Measurements from ENCODE around the gene ATG9B. TPM values are rescaled to one million over a fixed set of nuclear protein-coding genes. Genes with fewer than 3 reads are reported as not detected.

The ATG9B gene
- 10 to 100 TPM in 1 of 2 experiments, 1 to 10 TPM in 1; 6.9 to 10.0 TPM for total RNA-seq

GRCh38 chr7:151024435-151025056, at the start of gene ATG9B:
TSS of gene ATG9B (minus strand) at chr7:151024494. CDS start at chr7:151024423, 71 bp downstream.
- CTCF ChIA-PET, result interaction anchor here (0.6 to 1.5 kb wide), 4 partner anchors 11 to 237 kb away, joined by 3 to 4 read pairs (median 4); partner anchors contain the start of gene FASTK
- no peak within 1 kb of the TSS for H3K27ac Mint-ChIP-seq
- intact Hi-C loops (cut with DNase I, micrococcal nuclease), result loop anchor here in 1 of 2 experiments (5.0 kb wide), 1 partner anchor 608 kb away; no protein-coding TSS in a partner anchor

GRCh38 chr7:151073990-151074389, 49.7 kb upstream of the ATG9B start:
- ATAC-seq (no peak), DNase-seq (no peak)
- no peaks in the 10 kb centered on the region for H3K27me3 Mint-ChIP-seq
- no peak overlapping the region for H3K27ac Mint-ChIP-seq
- ChIA-PET CTCF (interaction anchor here (0.7 kb wide), 1 partner anchor 111 kb away, joined by 3 read pairs; no protein-coding TSS in a partner anchor), POLR2A (interaction anchor here (0.6 kb wide), 1 partner anchor 52 kb away, joined by 3 read pairs; no protein-coding TSS in a partner anchor)
- peaks cover 10% of the 10 kb centered on the region for H3K4me1 Mint-ChIP-seq
- intact Hi-C loops (cut with DNase I, micrococcal nuclease), result no loop called here
- no peak overlapping the region for H3K4me3 Mint-ChIP-seq
- no peaks in the 10 kb centered on the region for H3K9me3 Mint-ChIP-seq (ENCODE audit: low read depth)
- H3K36me3 Mint-ChIP-seq (ENCODE audit: low read depth), result peaks cover 25% of the 10 kb centered on the region

More at GRCh38 chr7:151024435-151025056, at the start of gene ATG9B:
- Mint-ChIP-seq H3K9me3 (ENCODE audit: low read depth) (no peaks in the 10 kb centered on the region), H3K4me3 (no peak within 1 kb of the TSS), H3K36me3 (ENCODE audit: low read depth) (peaks cover 4% of the 10 kb centered on the region), H3K4me1 (peaks cover 19% of the 10 kb centered on the region), H3K27me3 (peaks cover 8% of the 10 kb centered on the region)
- ATAC-seq (no peak), DNase-seq (peak; percentile 33)
- POLR2A ChIA-PET, result no interaction called here

- intact Hi-C loops (cut with DNase I, micrococcal nuclease), result no loop called here
- Mint-ChIP-seq H3K27ac (no peak overlapping the region), H3K27me3 (no peaks in the 10 kb centered on the region), H3K36me3 (ENCODE audit: low read depth) (peaks cover 21% of the 10 kb centered on the region), H3K4me1 (no peaks in the 10 kb centered on the region), H3K9me3 (ENCODE audit: low read depth) (no peaks in the 10 kb centered on the region), H3K4me3 (no peak overlapping the region)
- no peak for DNase-seq
- POLR2A ChIA-PET, result interaction anchor here (0.5 kb wide), 1 partner anchor 451 kb away, joined by 10 read pairs; no protein-coding TSS in a partner anchor
- ATAC-seq, result no peak
- CTCF ChIA-PET, result no interaction called here
Observed at GRCh38 chr7:151071032-151071866, 47.0 kb upstream of the ATG9B start.

DNA sequence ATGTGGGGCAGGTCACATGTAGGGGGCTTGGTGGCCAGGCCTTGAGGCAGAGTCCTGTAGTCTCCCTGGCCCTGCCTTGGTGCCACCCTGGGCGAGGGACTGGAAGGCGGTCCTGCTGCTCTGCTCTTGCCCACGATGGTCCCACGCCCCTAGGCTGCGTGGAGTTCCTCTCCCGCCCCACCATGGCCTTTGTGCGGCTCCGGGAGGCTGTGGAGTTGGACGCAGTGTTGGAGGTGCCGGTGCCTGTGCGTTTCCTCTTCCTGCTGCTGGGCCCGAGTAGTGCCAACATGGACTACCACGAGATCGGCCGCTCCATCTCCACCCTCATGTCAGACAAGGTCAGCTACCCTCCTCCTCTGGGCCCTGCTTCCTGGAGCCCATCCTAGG, 46.3 kb upstream of the ATG9B start:
- Mint-ChIP-seq H3K27ac (no peak overlapping the region), H3K36me3 (ENCODE audit: low read depth) (peaks cover 22% of the 10 kb centered on the region), H3K4me1 (no peaks in the 10 kb centered on the region), H3K27me3 (no peaks in the 10 kb centered on the region), H3K9me3 (ENCODE audit: low read depth) (no peaks in the 10 kb centered on the region), H3K4me3 (no peak overlapping the region)
- DNase-seq, result no peak
- ATAC-seq, result no peak
- ChIA-PET CTCF (no interaction called here), POLR2A (no interaction called here)
- intact Hi-C loops (cut with DNase I, micrococcal nuclease), result no loop called here

- no peaks in the 10 kb centered on the region for H3K4me1 Mint-ChIP-seq
- ChIA-PET POLR2A (no interaction called here), CTCF (no interaction called here)
- DNase-seq (no peak), ATAC-seq (no peak)
- H3K4me3 Mint-ChIP-seq, result no peak overlapping the region
- H3K36me3 Mint-ChIP-seq (ENCODE audit: low read depth), result peaks cover 22% of the 10 kb centered on the region
- intact Hi-C loops (cut with DNase I, micrococcal nuclease), result no loop called here
- H3K27me3 Mint-ChIP-seq, result no peaks in the 10 kb centered on the region
- H3K9me3 Mint-ChIP-seq (ENCODE audit: low read depth), result no peaks in the 10 kb centered on the region
- H3K27ac Mint-ChIP-seq, result no peak overlapping the region
Observed at GRCh38 chr7:151069841-151070573, 45.7 kb upstream of the ATG9B start.

- peaks cover 24% of the 10 kb centered on the region for H3K36me3 Mint-ChIP-seq (ENCODE audit: low read depth)
- H3K9me3 Mint-ChIP-seq (ENCODE audit: low read depth), result no peaks in the 10 kb centered on the region
- H3K4me3 Mint-ChIP-seq, result no peak overlapping the region
- H3K27ac Mint-ChIP-seq, result no peak overlapping the region
- no peaks in the 10 kb centered on the region for H3K27me3 Mint-ChIP-seq
- DNase-seq, result no peak
- ChIA-PET CTCF (interaction anchor here (0.6 to 1.7 kb wide), 3 partner anchors 24 to 124 kb away, joined by 3 to 4 read pairs (median 4); no protein-coding TSS in a partner anchor), POLR2A (no interaction called here)
- no peaks in the 10 kb centered on the region for H3K4me1 Mint-ChIP-seq
- intact Hi-C loops (cut with DNase I, micrococcal nuclease), result no loop called here
- ATAC-seq, result no peak
Observed at GRCh38 chr7:151068069-151068773, 43.9 kb upstream of the ATG9B start.

DNA sequence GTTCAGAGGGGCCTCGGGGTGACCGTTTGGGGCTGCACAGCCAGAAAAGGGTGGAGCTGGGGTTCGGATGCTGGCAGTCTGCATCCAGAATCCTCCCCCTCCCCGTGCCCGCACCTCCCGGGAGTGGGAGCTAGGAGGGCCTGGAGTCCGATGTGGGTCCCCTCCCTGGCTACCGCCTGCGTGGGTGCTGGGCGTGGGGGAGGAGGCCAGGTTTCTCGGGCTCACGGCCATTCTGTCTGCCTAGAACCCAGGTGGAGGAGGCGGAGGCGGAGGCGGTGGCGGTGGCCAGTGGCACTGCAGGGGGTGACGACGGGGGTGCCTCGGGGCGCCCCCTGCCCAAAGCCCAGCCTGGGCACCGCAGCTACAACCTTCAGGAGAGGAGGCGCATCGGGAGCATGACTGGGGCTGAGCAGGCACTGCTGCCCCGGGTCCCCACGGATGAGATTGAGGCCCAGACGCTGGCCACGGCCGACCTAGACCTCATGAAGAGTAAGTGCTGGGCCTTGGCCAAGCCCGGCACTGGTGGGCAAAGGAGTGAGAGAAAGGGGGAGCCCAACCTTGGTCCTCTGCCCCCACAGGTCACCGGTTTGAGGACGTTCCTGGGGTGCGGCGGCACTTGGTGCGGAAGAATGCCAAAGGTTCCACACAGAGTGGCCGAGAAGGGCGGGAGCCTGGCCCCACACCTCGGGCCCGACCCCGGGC, 42.1 kb upstream of the ATG9B start:
- intact Hi-C loops (cut with DNase I, micrococcal nuclease), result no loop called here
- peaks cover 5% of the 10 kb centered on the region for H3K4me1 Mint-ChIP-seq

GRCh38 chr7:151065516-151065915, 41.2 kb upstream of the ATG9B start:
- POLR2A ChIA-PET, result interaction anchor here (0.6 kb wide), 1 partner anchor 15 kb away, joined by 3 read pairs; no protein-coding TSS in a partner anchor
- DNase-seq (no peak), ATAC-seq (no peak)
- Mint-ChIP-seq H3K9me3 (ENCODE audit: low read depth) (no peaks in the 10 kb centered on the region), H3K36me3 (ENCODE audit: low read depth) (peaks cover 18% of the 10 kb centered on the region), H3K27me3 (no peaks in the 10 kb centered on the region), H3K4me3 (no peak overlapping the region), H3K27ac (no peak overlapping the region), H3K4me1 (peaks cover 12% of the 10 kb centered on the region)
- intact Hi-C loops (cut with DNase I, micrococcal nuclease), result no loop called here
- CTCF ChIA-PET, result interaction anchor here (1.5 kb wide), 1 partner anchor 45 kb away, joined by 3 read pairs; no protein-coding TSS in a partner anchor

More for the DNA sequence above, 42.1 kb upstream of the ATG9B start:
- ChIA-PET CTCF (interaction anchor here (1.5 kb wide), 1 partner anchor 45 kb away, joined by 3 read pairs; no protein-coding TSS in a partner anchor), POLR2A (no interaction called here)
- peaks cover 21% of the 10 kb centered on the region for H3K36me3 Mint-ChIP-seq (ENCODE audit: low read depth)
- no peaks in the 10 kb centered on the region for H3K27me3 Mint-ChIP-seq
- no peaks in the 10 kb centered on the region for H3K9me3 Mint-ChIP-seq (ENCODE audit: low read depth)
- no peak overlapping the region for H3K27ac Mint-ChIP-seq
- DNase-seq (no peak), ATAC-seq (no peak)
- H3K4me3 Mint-ChIP-seq, result no peak overlapping the region

GRCh38 chr7:151064993-151065392, 40.7 kb upstream of the ATG9B start:
- ChIA-PET POLR2A (interaction anchor here (0.6 kb wide), 1 partner anchor 15 kb away, joined by 3 read pairs; no protein-coding TSS in a partner anchor), CTCF (interaction anchor here (1.1 kb wide), 1 partner anchor 45 kb away, joined by 3 read pairs; no protein-coding TSS in a partner anchor)
- H3K27ac Mint-ChIP-seq, result no peak overlapping the region
- intact Hi-C loops (cut with DNase I, micrococcal nuclease), result no loop called here
- ATAC-seq (no peak), DNase-seq (no peak)
- H3K36me3 Mint-ChIP-seq (ENCODE audit: low read depth), result peaks cover 17% of the 10 kb centered on the region
- no peaks in the 10 kb centered on the region for H3K9me3 Mint-ChIP-seq (ENCODE audit: low read depth)
- H3K27me3 Mint-ChIP-seq, result no peaks in the 10 kb centered on the region
- H3K4me3 Mint-ChIP-seq, result no peak overlapping the region
- peaks cover 12% of the 10 kb centered on the region for H3K4me1 Mint-ChIP-seq

GRCh38 chr7:151064454-151064853, 40.2 kb upstream of the ATG9B start:
- Mint-ChIP-seq H3K4me3 (no peak overlapping the region), H3K36me3 (ENCODE audit: low read depth) (peaks cover 14% of the 10 kb centered on the region), H3K9me3 (ENCODE audit: low read depth) (no peaks in the 10 kb centered on the region), H3K27me3 (no peaks in the 10 kb centered on the region), H3K4me1 (peaks cover 12% of the 10 kb centered on the region), H3K27ac (no peak overlapping the region)
- ATAC-seq (no peak), DNase-seq (no peak)
- POLR2A ChIA-PET, result no interaction called here
- intact Hi-C loops (cut with DNase I, micrococcal nuclease), result no loop called here
- CTCF ChIA-PET, result interaction anchor here (0.5 to 1.1 kb wide), 2 partner anchors 46 to 304 kb away, joined by 3 read pairs; no protein-coding TSS in a partner anchor
